Caki2 (cell line): ENCODE data around the gene NKAIN1. TPM values are rescaled to one million over a fixed set of nuclear protein-coding genes. Genes with fewer than 3 reads are reported as not detected.

ENCODE experiments used
- DNase-seq: peaks from one replicate; pipeline ENCODE4 v3.0.0-alpha.2; 2015; ENCODE audit warnings: low read depth
- in situ Hi-C: cut with HindIII; loops from 2 replicates; pipeline ENCODE4 v1.10.0; 2016; ENCODE audit warnings: low sequenced_read_pairs, low pct_unique_long_range_greater_than_20kb, mixed read lengths
- total RNA-seq: library from RNA; depleted of rRNA; stranded (reverse); fragments of >200 nt; shearing (Covaris generic); gene quantifications from 2 replicates; pipeline ENCODE4 v1.2.3, GENCODE V29; 2014; ENCODE audit warnings: low replicate concordance

NKAIN1 gene
- total RNA-seq, 1 experiment from 2014 or later = 0.54 TPM

GRCh38 chr1:31170486-31170735, 69.3 kb downstream of the NKAIN1 start:
- in situ Hi-C loops = no loop called here
- no peak for DNase-seq

- in situ Hi-C loops = no loop called here
- DNase-seq = no peak
These were observed 73.2 kb downstream of the NKAIN1 start for GRCh38 chr1:31166462-31166861.

- no peak for DNase-seq
- in situ Hi-C loops = no loop called here
These were observed 75.4 kb downstream of the NKAIN1 start for GRCh38 chr1:31164291-31164690.

GRCh38 chr1:31163866-31164265, 75.8 kb downstream of the NKAIN1 start:
- in situ Hi-C loops = no loop called here
- DNase-seq = no peak

GRCh38 chr1:31161571-31161970, 78.1 kb downstream of the NKAIN1 start:
- no peak for DNase-seq
- in situ Hi-C loops = no loop called here

GRCh38 chr1:31159869-31160611, 79.6 kb downstream of the NKAIN1 start:
- DNase-seq = no peak
- in situ Hi-C loops = loop anchor here (10.0 kb wide), 1 partner anchor 95 kb away; the partner anchor contains the start of gene PUM1

GRCh38 chr1:31159323-31159722, 80.4 kb downstream of the NKAIN1 start:
- in situ Hi-C loops = loop anchor here (10.0 kb wide), 1 partner anchor 95 kb away; the partner anchor contains the start of gene PUM1
- no peak for DNase-seq

- in situ Hi-C loops = loop anchor here (10.0 kb wide), 1 partner anchor 91 kb away; the partner anchor contains the start of gene PUM1
- DNase-seq = peak; percentile 75
These were observed 84.4 kb downstream of the NKAIN1 start for GRCh38 chr1:31155216-31155806.

- peak; percentile 79 for DNase-seq
- in situ Hi-C loops = loop anchor here (10.0 kb wide), 1 partner anchor 90 kb away; the partner anchor contains the start of gene PUM1
These were observed 85.0 kb downstream of the NKAIN1 start for GRCh38 chr1:31154632-31155215.

- no peak for DNase-seq
- in situ Hi-C loops = loop anchor here (10.0 kb wide), 1 partner anchor 89 kb away; the partner anchor contains the start of gene PUM1
These were observed 85.6 kb downstream of the NKAIN1 start for GRCh38 chr1:31154000-31154631.

GRCh38 chr1:31153423-31153822, 86.3 kb downstream of the NKAIN1 start:
- in situ Hi-C loops = loop anchor here (10.0 kb wide), 1 partner anchor 89 kb away; the partner anchor contains the start of gene PUM1

GRCh38 chr1:31152181-31152795, 87.4 kb downstream of the NKAIN1 start:
- in situ Hi-C loops = loop anchor here (10.0 kb wide), 1 partner anchor 87 kb away; the partner anchor contains the start of gene PUM1

More at GRCh38 chr1:31153423-31153822, 86.3 kb downstream of the NKAIN1 start:
- no peak for DNase-seq

GRCh38 chr1:31151402-31151801, 88.3 kb downstream of the NKAIN1 start:
- in situ Hi-C loops = loop anchor here (10.0 kb wide), 1 partner anchor 87 kb away; the partner anchor contains the start of gene PUM1
- no peak for DNase-seq

More at GRCh38 chr1:31152181-31152795, 87.4 kb downstream of the NKAIN1 start:
- peak; percentile 53 for DNase-seq

GRCh38 chr1:31148409-31148808, 91.3 kb downstream of the NKAIN1 start:
- in situ Hi-C loops = no loop called here
- DNase-seq = no peak

GRCh38 chr1:31145648-31146047, 94.0 kb downstream of the NKAIN1 start:
- no peak for DNase-seq
- in situ Hi-C loops = no loop called here

- in situ Hi-C loops = no loop called here
- no peak for DNase-seq
These were observed 95.2 kb downstream of the NKAIN1 start for GRCh38 chr1:31144442-31144841.

- in situ Hi-C loops = no loop called here
- DNase-seq = no peak
These were observed 96.2 kb downstream of the NKAIN1 start for GRCh38 chr1:31143455-31143854.

- in situ Hi-C loops = no loop called here
- no peak for DNase-seq
These were observed 97.3 kb downstream of the NKAIN1 start for GRCh38 chr1:31142406-31142805.
